ENCODE measurements around the gene EAF2. TPM values are rescaled to one million over a fixed set of nuclear protein-coding genes. Genes with fewer than 3 reads are reported as not detected.

EAF2 gene
- total RNA-seq, 2 experiments from 2014 or later, result 19.9 to 22.0 TPM

Other genes with a start within 250 kb of the EAF2 start
- not detected for gene FBXO40, start 241.8 kb upstream of the EAF2 start, total RNA-seq
- 100 to 1,000 TPM; 305 to 312 TPM for gene HCLS1, start 174.3 kb upstream of the EAF2 start, total RNA-seq
- gene GOLGB1, start 85.5 kb upstream of the EAF2 start, total RNA-seq, result 10 to 100 TPM; 30.6 to 31.2 TPM
- 10 to 100 TPM; 30.2 to 34.7 TPM for gene IQCB1, start 149 bp upstream of the EAF2 start, total RNA-seq
- 1 to 10 TPM; 2.4 to 4.8 TPM for gene SLC15A2, start 59.2 kb downstream of the EAF2 start, total RNA-seq
- gene ILDR1, start 187.0 kb downstream of the EAF2 start, total RNA-seq, result 1 to 10 TPM; 3.8 to 4.5 TPM
- 10 to 100 TPM; 23.4 to 25.3 TPM for gene CD86, start 220.2 kb downstream of the EAF2 start, total RNA-seq